ENCODE measurements around the gene MBTPS1.
A peak's percentile ranks its signal among the peaks of the same experiment; 100 is the strongest.

The MBTPS1 gene

DNA sequence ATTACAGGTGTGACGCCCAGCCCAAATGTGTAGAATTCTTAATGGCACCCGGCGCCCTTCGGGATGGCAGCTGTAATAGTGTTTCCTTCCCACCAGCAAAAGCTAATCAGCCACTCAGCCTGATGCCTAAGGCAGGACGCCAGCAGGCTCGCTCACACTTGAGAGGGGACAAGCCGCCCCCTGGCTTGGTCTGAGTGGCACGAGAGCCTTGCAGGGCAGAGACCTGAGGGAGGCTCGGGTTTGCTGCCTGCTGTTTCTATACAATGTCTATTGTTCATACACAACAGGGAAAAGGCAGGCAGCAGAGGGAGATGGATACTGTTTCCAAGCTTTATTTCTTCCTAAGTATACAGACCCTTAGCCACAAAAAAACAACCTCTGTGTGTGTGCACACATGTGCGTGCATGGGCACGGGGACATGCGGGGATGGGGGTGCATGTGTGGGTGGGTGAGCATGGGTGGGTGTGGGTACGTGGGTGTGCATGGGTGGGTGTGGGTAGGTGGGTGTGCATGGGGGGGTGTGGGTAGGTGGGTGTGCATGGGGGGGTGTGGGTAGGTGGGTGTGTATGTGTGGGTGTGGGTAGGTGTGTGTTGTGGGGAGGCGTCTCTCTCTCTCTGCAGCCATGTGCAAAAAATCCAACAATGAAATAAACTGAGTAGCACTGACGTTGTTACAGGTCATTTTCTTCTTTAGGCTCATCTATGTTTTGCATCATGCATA is 84.1 kb downstream of the MBTPS1 start:
- DNase-seq: no peak

DNA sequence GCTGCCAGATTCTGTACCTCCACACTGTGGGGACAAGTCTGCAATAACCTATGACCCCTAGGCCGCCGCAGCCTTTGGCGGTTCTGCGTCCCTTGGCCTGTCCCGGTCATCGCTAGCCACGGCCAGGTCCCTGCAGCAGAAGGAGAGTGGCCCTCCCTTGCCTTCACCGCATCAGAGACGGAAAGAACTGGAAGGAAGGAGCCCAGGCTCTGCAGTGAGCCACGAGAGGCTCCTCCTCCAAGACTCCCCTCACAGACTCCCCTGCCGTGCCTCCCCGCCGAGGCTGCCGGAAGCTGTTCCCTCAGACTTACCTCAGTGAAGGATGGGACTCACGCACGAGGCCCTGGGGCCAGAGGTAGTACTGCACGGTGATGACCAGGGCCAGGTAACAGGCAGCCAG is 85.2 kb downstream of the MBTPS1 start:
- no peak for DNase-seq

DNA sequence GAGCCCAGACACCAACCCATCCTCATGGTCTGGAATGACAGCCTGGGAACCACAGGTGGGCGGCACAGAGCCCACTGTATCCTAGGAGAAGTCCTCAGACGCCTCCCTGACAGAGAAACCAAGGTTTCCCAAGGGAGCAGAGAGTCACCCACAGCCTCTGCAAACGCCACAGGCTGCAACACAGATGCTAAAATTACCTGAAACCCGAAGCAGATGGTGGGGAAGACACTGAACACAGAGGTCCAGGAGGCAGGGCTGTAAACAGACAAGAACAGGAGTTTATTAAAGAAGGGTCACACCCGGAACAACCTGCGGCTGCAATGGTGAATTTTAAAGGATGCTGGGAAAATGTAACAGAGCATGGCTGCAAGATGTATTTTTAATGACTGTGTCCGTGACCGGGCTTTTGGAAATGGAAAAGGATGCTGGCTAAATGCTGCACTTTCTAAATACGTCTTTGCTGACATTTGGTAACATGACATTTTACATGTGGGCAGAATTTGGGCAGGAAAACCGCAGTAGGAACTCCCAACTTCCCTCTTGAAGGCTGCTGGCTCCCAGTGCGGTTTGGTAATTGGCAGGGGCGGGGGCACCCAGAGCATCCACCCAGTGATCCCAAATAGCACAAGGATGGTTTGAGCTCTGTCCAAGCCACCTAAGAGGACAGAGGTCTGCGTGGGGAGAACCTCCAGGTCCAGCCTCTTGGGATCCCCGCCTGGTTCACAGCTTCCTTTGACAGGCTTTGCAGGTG is 87.3 kb downstream of the MBTPS1 start:
- no peak for DNase-seq

DNA sequence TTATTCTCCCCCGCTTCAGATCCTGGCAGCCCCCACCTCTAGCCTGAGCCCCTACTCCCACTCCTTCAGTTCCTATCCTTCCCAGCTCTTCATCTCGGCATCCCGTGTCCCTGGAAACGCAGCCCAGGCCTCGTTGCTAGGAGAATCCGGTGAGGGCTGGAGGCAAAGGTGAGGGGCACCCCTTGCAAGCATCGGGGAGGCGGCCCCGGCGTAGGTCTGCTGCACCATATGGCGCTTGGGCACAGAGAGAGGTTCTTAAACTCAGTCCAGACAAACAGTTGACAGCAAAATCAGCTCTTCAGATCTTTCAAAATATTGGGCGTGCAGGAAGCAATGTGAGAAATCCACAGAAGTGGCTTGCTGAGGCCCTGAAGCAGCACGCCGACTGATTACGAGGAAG is 89.1 kb downstream of the MBTPS1 start:
- DNase-seq: no peak

DNA sequence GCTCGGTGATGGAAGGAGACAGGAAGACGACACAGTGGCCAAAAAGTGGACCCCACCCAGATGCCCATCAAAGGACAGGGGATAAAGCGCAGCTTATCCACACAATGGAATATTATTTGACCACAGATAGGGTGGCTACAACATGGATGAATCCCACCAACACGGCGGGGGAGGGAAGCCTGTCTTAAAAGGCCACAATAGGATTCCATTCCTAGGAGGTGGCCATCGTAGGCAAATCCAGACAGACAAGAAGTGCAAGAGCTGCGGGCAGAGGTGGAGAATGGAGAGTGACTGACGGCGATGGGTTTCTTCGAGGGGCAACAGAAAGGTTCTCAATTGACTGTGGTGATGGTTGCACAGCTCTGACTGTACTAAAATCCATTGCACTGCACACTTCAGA is 90.1 kb downstream of the MBTPS1 start:
- DNase-seq: no peak

DNA sequence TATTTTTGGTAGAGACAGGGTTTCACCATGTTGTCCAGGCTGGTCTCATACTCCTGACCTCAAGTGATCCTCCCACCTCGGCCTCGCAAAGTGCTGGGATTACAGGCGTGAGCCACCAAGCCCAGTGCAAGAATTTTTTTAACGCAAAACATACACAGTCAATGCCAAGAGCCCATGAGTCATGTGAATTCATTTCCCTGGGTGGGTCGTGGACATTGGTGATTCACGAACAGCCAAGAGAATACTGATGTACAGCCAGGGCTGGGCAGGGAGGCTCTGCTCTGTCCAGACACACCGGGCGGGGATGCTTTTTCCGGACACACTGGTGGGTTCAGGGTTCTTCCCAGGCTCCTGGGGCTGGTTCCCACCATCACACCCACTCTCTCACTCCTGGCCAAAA is 91.9 kb downstream of the MBTPS1 start:
- no peak for DNase-seq

DNA sequence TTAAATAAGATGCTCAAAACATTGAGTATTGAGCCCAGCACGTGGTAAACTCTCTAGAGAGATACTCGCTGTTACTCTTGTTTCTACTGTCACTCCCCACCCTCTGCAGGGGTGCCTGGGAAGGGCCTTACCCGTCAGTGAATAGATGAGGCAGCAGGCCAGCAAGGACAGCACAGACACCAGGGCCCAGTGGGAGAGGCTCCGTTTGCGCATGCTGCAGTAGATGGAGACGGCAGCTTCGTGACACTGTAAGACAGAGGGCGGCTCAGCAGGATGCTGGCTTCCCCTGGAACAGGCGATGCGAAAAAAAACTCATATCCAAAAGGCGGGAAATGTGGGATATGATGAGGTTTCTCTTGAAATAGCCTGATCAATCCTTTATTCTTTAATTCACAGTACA is 94.1 kb downstream of the MBTPS1 start:
- no peak for DNase-seq

DNA sequence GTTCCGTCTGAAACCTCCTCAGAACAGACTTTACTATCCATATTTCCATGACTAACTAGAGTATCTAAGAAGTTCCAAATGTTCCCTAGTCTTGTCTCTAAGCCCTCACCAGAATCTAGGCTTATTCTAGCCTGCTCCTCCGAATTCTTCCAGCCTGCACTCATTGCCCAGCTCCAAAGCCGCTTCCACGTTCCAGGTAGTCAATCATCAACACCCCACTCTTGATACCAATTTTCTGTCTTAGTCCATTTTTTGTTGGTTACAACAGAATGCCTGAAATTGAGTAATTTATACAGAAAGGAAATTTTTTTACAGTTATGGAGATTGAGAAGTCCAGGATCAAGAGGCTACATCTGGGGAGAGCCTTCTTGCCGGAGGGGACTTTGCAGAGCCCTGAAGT is 95.3 kb downstream of the MBTPS1 start:
- DNase-seq: no peak

DNA sequence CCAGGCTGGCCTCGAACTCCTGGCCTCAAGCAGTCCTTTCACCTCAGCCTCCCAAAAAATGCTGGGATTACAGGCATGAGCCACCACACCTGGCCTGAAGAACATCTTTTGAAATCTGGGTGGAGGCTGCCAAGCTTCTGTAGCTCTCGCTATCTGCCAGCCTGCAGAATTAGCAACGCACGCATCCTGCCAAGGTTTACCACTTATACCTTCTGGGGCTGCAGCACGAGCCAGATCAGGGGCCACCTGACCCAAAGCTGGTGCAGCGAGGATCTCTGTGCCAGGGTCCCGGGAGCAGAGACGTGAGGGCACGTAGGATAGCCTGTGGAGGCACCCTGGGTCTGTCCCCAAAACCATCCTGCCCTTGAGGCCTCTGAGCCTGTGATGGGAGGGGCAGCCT is 96.4 kb downstream of the MBTPS1 start:
- no peak for DNase-seq

DNA sequence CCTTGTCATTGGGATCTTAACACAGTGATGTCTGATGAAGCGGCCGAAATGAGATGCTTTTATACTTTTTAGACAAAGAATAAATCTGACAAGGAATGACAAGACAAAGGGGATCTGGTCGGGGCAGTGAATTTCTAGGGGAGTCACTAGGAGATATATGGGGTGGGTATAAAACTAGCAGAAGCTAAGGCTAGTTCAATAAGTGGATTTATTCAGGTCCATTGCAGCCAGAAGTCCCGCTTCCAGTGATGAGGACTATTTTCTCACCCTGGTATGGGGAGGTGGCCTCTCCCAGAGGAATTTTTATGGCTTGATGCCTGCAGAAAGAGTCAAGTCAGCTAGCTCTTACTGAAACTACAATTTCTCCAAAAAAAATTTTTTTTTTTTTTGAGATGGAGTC is 98.0 kb downstream of the MBTPS1 start:
- no peak for DNase-seq

DNA sequence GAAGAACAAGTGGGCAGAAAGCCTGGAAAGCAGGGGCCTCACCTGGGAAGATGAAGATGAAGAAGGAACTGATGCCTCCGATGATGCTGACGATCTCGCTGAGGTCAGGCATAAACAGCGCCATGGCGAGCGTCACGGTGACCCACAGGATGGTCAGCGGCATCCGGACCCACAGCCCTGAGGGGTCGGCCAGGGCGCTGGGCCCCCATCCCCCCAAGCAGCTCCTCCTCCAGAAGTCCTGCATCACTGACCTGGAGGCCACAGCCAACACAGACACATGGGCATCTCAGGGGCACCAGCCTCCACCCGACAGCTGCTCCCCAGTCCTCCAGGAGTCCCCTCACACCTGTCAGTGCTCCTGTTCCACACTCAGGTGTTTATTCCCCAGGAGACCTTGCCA is 100.3 kb downstream of the MBTPS1 start:
- no peak for DNase-seq

DNA sequence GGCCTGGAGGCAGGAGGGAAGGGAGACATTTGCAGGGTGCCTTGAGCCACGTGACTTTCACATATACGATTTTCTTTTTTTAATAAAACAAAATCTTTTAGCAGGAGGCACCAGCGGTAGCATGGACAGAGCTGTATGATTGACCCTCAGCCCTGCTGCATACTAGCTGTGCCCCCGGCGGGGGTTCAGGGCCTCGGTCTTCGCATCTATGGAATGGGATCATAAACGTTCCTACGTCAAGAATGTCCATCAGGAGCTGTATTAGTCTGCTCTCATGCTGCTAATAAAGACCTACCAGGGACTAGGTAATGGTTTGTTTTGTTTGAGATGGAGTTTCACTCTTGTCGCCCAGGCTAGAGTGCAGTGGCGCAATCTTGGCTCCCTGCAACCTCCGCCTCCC is 101.3 kb downstream of the MBTPS1 start:
- no peak for DNase-seq

DNA sequence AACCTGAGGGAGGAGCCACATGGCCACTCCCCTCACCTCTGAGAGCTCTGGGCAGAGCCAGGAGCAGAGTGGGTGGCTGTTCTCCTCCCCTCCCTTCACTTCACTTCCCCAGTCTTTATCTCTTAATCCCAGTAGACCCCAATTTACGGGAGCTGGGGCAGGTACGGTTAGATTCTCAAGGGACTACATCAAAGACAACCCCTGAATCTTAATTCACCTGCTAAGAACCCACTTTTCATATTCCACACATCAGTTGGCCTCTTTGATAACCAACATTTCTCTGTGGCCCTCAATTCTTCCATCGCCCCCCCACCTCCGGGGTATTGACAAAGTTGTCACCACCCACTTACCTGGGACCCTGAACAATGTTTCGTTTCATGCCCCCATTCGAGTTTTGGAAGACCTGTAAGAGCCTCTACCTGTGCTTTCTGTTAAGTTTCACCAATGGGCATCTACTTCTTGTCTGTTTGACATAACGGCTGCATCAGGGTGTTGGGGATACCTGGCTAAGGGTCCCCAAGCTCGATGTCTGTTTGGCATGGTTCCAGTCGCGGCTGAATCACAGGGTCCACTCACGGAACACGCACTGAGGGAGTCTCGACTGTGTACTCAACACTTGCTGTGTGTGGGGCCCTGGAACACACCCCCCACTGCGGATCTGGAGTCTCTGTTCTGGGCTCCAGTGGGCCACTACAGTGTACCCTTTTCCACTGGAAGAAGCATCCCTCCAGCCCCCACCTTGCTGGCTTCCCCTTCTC is 102.0 kb downstream of the MBTPS1 start:
- DNase-seq: no peak

DNA sequence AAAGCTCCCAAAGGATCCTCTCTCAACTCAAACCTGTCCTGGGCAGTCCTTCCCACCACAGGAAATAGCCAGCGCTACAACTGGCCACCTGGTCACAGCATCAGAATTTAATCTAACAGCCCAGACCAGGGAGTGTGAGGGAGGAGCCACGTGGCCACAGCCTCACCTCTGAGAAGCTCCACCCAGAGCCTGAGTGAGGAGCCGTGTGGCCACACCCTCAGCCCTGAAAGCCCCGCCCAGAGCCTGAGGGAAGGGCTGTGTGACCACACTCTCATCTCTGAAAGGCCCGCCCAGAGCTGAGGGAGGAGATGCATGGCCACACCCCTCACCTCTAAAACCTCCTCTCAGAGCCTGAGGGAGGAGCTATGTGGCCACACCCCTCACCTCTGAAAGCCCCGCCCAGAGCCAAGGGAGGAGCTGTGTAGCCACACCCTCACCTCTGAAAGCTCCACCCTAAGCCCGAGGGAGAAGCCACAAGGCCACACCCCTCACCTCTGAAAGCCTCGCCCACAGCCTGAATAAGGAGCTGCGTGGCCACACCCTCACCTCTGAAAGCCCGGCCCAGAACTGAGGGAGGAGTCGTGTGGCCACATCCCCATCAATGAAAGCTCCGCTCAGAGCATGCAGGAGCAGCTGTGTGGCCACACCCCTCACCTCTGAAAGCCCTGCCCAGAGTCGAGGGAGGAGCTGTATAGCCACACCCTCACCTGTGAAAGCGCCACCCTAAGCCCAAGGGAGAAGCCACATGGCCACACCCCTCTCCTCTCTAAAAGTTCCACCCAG is 102.8 kb downstream of the MBTPS1 start:
- peak; percentile 88 for DNase-seq

DNA sequence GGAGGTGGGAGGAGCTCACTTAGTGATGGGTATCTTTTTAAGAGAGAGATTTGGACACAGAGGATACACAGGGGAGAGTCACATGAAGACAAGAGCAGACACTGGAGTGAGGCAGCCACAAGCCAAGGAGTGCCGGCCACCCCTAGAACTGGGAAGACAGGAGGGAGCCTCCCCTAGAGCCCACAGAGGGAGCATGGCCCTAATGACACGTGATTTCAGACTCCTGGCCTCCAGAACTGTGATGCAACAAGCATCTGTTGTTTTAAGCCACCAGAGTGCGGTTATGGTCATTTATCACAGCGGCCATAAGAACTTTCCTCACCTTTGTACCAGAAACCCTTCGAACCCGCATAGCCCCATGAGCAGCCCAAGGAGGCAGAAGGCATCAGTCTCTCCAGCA is 107.5 kb downstream of the MBTPS1 start:
- DNase-seq: no peak

DNA sequence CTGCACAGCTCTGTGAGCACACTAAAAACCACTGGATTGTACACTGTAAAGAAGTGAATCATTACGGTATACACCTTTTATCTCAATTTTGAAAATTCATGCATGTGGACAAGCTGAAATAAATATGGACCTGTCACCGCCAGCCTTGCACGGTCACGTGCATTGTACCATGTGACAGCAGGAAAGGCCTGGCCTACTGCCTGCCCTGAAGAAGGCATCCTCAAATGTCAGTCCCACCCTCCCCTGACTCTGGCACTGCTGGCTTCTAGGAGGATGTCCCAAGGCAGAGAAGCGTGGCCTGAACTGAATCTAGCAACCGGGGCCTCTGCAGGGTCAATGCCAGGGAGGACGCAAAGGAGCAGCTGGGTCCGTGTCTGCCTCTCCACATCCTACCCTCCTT is 108.8 kb downstream of the MBTPS1 start:
- DNase-seq: no peak

DNA sequence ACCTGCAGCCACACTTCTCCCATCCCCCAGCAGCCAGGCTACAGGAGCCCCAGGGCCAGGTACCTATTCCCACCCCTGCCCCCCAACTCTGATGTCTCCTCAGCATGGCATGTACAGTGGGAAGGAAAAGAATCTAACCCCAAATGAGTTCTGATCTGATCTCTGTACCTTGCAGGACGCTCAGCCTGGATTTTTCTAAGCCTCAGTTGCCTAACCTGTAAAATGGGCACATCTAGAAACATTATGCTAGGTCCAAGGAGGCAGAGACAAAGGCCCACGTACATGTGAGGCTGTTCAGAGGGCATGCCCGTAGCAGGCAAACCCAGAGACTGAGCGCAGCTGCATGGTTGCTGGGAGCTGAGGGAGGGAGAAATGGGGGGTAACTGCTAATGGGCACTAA is 109.2 kb downstream of the MBTPS1 start:
- no peak for DNase-seq

DNA sequence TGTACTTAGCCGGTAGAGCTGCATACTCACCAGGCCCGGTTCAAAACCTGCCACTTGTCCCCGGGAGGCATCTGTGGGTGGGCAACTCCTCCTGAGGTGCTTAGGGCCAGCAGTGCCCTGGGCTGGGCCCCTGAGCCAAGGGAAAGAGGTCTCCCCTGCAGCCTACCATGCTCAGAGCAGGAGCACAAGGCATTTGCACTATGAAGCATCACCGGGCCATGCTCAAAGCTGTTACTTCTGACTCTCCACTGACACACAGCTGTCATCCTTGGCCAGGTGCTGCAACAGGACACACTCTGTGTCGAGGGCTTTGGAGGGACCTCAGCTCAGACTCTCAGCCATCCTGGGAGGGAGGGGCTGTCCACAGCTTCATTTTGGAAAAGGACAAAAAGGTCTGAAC is 111.4 kb downstream of the MBTPS1 start:
- DNase-seq: no peak

DNA sequence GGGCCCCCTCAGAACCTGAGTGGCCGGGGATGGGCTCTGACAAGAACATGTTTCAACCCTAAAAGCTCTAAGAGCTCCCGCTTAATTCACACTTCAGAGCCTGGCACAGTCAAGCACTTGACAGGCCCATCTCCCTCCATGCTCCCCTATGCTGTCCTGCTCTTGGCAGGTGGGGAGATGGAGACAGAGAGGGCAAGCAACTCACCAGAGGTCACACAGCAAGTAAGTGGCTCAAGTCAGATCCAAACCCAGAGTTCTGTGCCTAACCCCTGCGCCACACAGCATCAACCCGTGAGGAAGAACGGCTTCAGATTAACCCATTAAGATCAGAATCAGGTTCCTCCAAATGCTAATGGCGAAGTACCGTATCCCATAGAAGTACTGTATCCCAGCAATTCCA is 112.3 kb downstream of the MBTPS1 start:
- no peak for DNase-seq

Data from NCI-H748 treated with DMSO at 0.1 percent for 48 hours (cell line).